Glutamatergic neuron (in vitro differentiated cells): ENCODE results near the gene TSPYL1. TPM values are rescaled to one million over a fixed set of nuclear protein-coding genes. Genes with fewer than 3 reads are reported as not detected.
A peak's percentile ranks its signal among the peaks of the same experiment; 100 is the strongest.

ENCODE experiments used
- DNase-seq: peaks from one replicate; pipeline ENCODE4 v3.0.0; 2022
- H3K27ac Mint-ChIP-seq: one replicate; pipeline ENCODE4 v1.8.0; 2020; ENCODE audit warnings: mild to moderate bottlenecking, mixed read lengths, inconsistent platforms; ENCODE audit not compliant: unreplicated experiment
- H3K27me3 Mint-ChIP-seq: one replicate; pipeline ENCODE4 v1.8.0; 2020; ENCODE audit warnings: mild to moderate bottlenecking, moderate library complexity, mixed read lengths, inconsistent platforms; ENCODE audit not compliant: unreplicated experiment
- H3K36me3 Mint-ChIP-seq: one replicate; pipeline ENCODE4 v1.8.0; 2020; ENCODE audit warnings: mild to moderate bottlenecking, mixed read lengths, inconsistent platforms; ENCODE audit not compliant: unreplicated experiment
- H3K4me1 Mint-ChIP-seq: one replicate; pipeline ENCODE4 v1.8.0; 2020; ENCODE audit warnings: mild to moderate bottlenecking, low read depth, mixed read lengths, inconsistent platforms; ENCODE audit not compliant: unreplicated experiment
- H3K4me3 Mint-ChIP-seq: one replicate; pipeline ENCODE4 v1.8.0; 2020; ENCODE audit warnings: mild to moderate bottlenecking, mixed read lengths, inconsistent platforms; ENCODE audit not compliant: unreplicated experiment
- H3K9me3 Mint-ChIP-seq: one replicate; pipeline ENCODE4 v1.8.0; 2020; ENCODE audit warnings: mild to moderate bottlenecking, moderate library complexity, mixed read lengths, inconsistent platforms; ENCODE audit not compliant: unreplicated experiment
- total RNA-seq: library from RNA; stranded (reverse); fragmentation: NEBNext Ultra II Directional; extraction: Animal tissue kit (Norgen Biotek cat#: 25700); gene quantifications from one replicate; pipeline ENCODE4 v1.2.1, GENCODE V29; 2021; ENCODE audit not compliant: unreplicated experiment
- TF ChIP-seq, protein P1 (sequence below): fragments of 200-600 bp; sonication (generic); IDR thresholded peaks from one replicate; pipeline ENCODE4 v1.5.0; 2021; ENCODE audit not compliant: partially characterized antibody, unreplicated experiment

Gene TSPYL1
- total RNA-seq, 1 donor from 2014 or later: 63.3 TPM

DNA sequence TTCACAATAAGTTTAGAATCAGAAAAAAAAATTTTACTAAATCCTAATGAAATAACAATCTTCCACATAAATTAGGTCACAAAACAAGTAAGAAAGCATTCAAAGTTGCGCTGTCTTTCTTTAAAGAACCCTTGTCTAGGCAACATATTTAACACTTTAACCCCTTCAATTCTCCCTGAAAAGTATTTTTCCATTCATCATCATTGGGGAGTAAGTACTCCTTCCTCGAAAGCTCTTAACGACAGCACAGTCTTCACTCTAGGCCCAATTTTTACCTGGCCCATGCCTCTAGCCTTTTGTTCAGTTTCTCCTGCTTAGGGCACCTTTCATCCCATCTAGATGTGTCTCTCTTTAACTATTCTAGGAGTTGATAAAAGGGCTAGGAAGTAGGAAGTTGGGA, 2.6 kb downstream of the TSPYL1 start:
- no peak for DNase-seq
- TF ChIP-seq, protein P1, sequence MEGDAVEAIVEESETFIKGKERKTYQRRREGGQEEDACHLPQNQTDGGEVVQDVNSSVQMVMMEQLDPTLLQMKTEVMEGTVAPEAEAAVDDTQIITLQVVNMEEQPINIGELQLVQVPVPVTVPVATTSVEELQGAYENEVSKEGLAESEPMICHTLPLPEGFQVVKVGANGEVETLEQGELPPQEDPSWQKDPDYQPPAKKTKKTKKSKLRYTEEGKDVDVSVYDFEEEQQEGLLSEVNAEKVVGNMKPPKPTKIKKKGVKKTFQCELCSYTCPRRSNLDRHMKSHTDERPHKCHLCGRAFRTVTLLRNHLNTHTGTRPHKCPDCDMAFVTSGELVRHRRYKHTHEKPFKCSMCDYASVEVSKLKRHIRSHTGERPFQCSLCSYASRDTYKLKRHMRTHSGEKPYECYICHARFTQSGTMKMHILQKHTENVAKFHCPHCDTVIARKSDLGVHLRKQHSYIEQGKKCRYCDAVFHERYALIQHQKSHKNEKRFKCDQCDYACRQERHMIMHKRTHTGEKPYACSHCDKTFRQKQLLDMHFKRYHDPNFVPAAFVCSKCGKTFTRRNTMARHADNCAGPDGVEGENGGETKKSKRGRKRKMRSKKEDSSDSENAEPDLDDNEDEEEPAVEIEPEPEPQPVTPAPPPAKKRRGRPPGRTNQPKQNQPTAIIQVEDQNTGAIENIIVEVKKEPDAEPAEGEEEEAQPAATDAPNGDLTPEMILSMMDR: no peak
- no peaks in the 10 kb centered on the region for H3K36me3 Mint-ChIP-seq
- peak overlapping the region; percentile 39 for H3K27ac Mint-ChIP-seq
- H3K4me1 Mint-ChIP-seq: peaks cover 17% of the 10 kb centered on the region
- peaks cover 4% of the 10 kb centered on the region for H3K9me3 Mint-ChIP-seq
- H3K27me3 Mint-ChIP-seq: peaks cover 3% of the 10 kb centered on the region
- H3K4me3 Mint-ChIP-seq: peak overlapping the region; percentile 96

DNA sequence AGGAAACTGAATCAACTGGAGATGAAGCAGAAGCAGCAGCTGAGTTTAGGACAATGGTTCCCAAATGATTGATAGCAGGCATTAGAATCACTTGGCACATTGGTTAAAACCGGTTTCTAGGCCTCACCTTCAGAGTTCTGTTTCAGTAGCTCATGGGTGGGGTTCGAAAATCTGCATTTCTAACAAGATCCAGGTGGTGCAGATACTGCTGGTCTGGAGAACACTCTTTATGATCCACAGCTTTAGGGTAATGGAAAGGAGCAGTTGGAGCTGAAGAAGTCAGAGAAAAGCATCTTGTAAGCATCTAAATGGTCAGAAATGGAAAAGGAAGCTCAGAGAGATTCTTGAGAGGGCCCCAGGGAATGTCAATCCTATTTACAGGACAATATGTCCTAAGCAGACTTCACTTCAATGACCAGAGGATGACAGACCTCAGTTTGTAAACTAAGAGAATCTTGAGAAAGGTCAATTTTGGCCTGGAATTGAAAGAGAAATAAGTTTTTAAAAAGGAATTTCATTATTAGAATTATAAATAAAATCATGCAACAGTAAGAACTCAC, 8.5 kb downstream of the TSPYL1 start:
- H3K27ac Mint-ChIP-seq: no peak overlapping the region
- no peak overlapping the region for H3K4me3 Mint-ChIP-seq
- no peaks in the 10 kb centered on the region for H3K36me3 Mint-ChIP-seq
- H3K4me1 Mint-ChIP-seq: peaks cover 13% of the 10 kb centered on the region
- TF ChIP-seq, protein P1: no peak
- H3K9me3 Mint-ChIP-seq: no peaks in the 10 kb centered on the region
- DNase-seq: no peak
- no peaks in the 10 kb centered on the region for H3K27me3 Mint-ChIP-seq

DNA sequence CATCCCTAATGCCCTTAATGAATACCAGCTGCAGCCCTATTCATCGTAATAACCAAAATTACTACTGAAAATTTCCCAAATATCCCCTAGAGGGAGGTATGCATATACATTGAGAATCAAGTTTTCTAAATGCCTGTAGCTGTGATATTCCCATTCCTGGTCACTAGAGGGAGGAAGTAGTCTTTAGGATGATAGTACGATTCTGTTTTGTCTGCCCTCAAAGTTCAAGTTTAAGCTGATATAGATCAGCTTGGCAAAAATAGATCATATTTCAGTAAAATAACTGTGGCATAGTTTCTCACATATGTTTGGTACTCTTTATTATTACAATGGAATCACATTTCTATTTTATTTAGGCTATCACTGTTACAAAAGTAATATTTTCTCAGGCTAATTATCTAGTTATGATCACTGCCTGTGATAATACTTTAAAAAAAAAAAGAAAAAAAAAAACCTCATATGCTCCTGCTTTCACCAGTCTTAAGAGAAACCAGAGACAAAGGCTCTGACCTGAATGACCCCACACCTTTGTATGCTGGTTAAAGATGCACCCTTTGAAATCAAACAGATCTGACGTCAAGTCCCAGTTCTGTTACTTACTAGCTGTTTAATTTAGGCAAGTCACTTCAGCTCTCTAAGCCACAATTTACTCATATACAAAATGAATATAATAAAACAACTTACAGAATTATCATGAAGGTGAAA, 11.0 kb downstream of the TSPYL1 start:
- H3K4me3 Mint-ChIP-seq: no peak overlapping the region
- H3K36me3 Mint-ChIP-seq: peaks cover 12% of the 10 kb centered on the region
- no peaks in the 10 kb centered on the region for H3K9me3 Mint-ChIP-seq
- no peak for DNase-seq
- TF ChIP-seq, protein P1: peak; percentile 77
- H3K4me1 Mint-ChIP-seq: peaks cover 8% of the 10 kb centered on the region
- H3K27me3 Mint-ChIP-seq: no peaks in the 10 kb centered on the region
- H3K27ac Mint-ChIP-seq: no peak overlapping the region

DNA sequence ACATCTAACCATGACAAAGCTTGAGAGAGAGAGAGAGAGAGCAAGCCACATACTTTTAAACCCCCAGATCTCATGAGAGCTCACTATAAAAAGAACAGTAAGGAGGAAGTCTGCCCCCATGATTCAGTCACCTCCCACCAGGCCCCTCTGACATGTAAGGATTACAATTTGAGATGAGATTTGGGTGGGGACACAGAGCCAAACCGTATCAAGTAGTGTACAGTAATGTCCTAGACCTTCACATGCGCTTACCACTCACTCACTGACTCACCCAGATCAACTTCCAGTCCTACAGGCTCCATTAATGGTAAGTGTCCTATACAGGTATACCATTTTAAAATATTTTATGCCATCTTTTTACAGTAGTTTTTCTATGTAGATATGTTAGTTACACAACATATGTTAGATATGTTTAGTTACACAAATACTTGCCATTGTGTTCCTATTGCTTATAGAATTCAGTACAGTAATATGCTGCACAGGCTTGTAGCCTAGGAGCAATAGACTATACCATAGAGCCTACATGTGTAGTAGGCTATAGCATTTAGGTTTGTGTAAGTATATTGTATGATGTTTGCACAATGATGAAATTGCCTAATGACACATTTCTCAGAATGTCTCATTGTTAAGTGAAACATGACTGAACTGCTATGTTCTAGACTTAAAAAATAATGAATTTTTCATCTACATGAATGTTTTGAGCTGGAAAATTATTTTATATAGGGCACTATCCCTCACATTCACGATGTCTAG, 11.7 kb downstream of the TSPYL1 start:
- TF ChIP-seq, protein P1: no peak
- Mint-ChIP-seq H3K4me1 (peaks cover 8% of the 10 kb centered on the region), H3K9me3 (peaks cover 1% of the 10 kb centered on the region), H3K36me3 (peaks cover 16% of the 10 kb centered on the region), H3K27ac (no peak overlapping the region), H3K4me3 (no peak overlapping the region), H3K27me3 (no peaks in the 10 kb centered on the region)
- DNase-seq: no peak

DNA sequence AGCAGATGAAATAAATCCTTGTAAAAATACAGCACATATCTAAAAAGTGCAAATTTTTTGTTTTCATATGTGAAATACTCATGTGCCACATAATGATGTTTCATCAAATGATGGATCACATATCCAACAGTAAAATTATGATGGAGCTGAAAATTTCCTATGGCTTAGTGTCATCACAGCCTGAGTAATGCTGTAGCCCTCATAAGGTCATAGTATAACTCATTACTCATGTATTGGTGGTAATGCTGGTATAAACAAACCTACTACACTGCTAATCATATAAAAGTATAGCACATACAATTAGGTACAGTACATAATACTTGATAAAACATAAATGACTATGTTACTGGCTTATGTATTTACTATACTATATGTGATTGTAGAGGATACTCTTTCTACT, 12.9 kb downstream of the TSPYL1 start:
- DNase-seq: no peak
- Mint-ChIP-seq H3K4me3 (no peak overlapping the region), H3K9me3 (peaks cover 1% of the 10 kb centered on the region), H3K27me3 (no peaks in the 10 kb centered on the region), H3K27ac (no peak overlapping the region), H3K36me3 (peaks cover 26% of the 10 kb centered on the region), H3K4me1 (peaks cover 8% of the 10 kb centered on the region)
- TF ChIP-seq, protein P1: no peak
